GM12878 (cell line): ENCODE measurements around the gene CTIF.

Source experiments
- CHD1 ChIP-seq: IDR thresholded peaks from 2 replicates; pipeline ENCODE4 v1.6.1; 2012; ENCODE audit warnings: low read depth, low read length, improper control_type of control experiment
- USF2 ChIP-seq: IDR thresholded peaks from 2 replicates; pipeline ENCODE4 v1.6.1; 2011; ENCODE audit warnings: low read depth, low read length, improper control_type of control experiment, borderline replicate concordance

- TF ChIP-seq USF2 (no peak), CHD1 (no peak)
These were observed 236.7 kb downstream of the CTIF start for GRCh38 chr18:48775372-48776155.
